Tongue (tissue), 2 donors: ENCODE results near the gene NPTN. TPM values are rescaled to one million over a fixed set of nuclear protein-coding genes. Genes with fewer than 3 reads are reported as not detected.
A peak's percentile ranks its signal among the peaks of the same experiment; 100 is the strongest.
"Not testable (repeated sequence)": the region's sequence is repeated elsewhere in the genome, so short reads cannot be mapped to it uniquely, and the experiment has no call there.

Experiments
- DNase-seq: peaks from one replicate; pipeline ENCODE4 v3.0.0-alpha.2; 2015
- total RNA-seq: library from RNA; depleted of rRNA; stranded (reverse); fragments of >200 nt; gene quantifications from one replicate; pipeline ENCODE4 v1.2.3, GENCODE V29; 2014

The NPTN gene
- total RNA-seq, 1 donor from 2014 or later, result 85.5 TPM

- DNase-seq, result no peak
Observed at GRCh38 chr15:73600413-73601335, 32.5 kb downstream of the NPTN start.

GRCh38 chr15:73599934-73600333 is 33.3 kb downstream of the NPTN start:
- DNase-seq, result no peak

GRCh38 chr15:73598530-73599160 is 34.5 kb downstream of the NPTN start:
- peak; percentile 25 for DNase-seq

- DNase-seq, result no peak
Observed at GRCh38 chr15:73597036-73597638, 36.1 kb downstream of the NPTN start.

- no peak for DNase-seq
Observed at GRCh38 chr15:73596174-73596573, 37.0 kb downstream of the NPTN start.

GRCh38 chr15:73594109-73594508 is 39.1 kb downstream of the NPTN start:
- no peak for DNase-seq

- DNase-seq, result peak; percentile 93
Observed at GRCh38 chr15:73593304-73594074, 39.7 kb downstream of the NPTN start.

- DNase-seq, result no peak
Observed at GRCh38 chr15:73590263-73590662, 42.9 kb downstream of the NPTN start.

GRCh38 chr15:73589766-73590165 is 43.4 kb downstream of the NPTN start:
- no peak for DNase-seq

- no peak for DNase-seq
Observed at GRCh38 chr15:73585871-73586654, 47.1 kb downstream of the NPTN start.

GRCh38 chr15:73584699-73585420 is 48.3 kb downstream of the NPTN start:
- no peak for DNase-seq

- DNase-seq, result no peak
Observed at GRCh38 chr15:73583544-73583943, 49.6 kb downstream of the NPTN start.

- no peak for DNase-seq
Observed at GRCh38 chr15:73582851-73583379, 50.3 kb downstream of the NPTN start.

GRCh38 chr15:73578026-73578425 is 55.2 kb downstream of the NPTN start:
- no peak for DNase-seq

- DNase-seq, result not testable (repeated sequence)
Observed at GRCh38 chr15:73577593-73577992, 55.6 kb downstream of the NPTN start.

- no peak for DNase-seq
Observed at GRCh38 chr15:73575636-73576247, 57.4 kb downstream of the NPTN start.

GRCh38 chr15:73573572-73573971 is 59.6 kb downstream of the NPTN start:
- DNase-seq, result peak; percentile 8

GRCh38 chr15:73573037-73573436 is 60.2 kb downstream of the NPTN start:
- DNase-seq, result no peak

GRCh38 chr15:73572296-73572695 is 60.9 kb downstream of the NPTN start:
- DNase-seq, result no peak

GRCh38 chr15:73571346-73571745 is 61.8 kb downstream of the NPTN start:
- no peak for DNase-seq
